Measurements from ENCODE around the gene SLC12A5.

DNA sequence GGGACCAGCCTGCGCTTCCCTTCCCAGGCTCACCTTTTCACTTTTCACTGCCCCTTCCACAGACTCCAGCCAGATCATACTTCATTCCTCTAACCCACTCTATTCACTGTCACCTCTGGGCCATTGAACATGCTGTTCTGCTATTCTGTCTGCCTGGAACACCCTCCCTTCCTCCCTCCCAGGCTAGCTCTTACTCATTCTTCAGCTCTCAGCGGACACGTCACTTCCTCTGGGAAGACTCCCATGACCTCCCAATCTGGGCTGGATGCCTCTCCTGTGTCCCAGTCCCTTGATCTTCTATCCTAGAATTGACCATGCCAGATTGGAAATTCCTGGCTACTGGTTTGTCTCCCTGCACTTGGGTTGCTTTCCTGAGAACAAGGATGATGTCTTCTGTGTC lies 5.0 kb downstream of the SLC12A5 start:
- TF ChIP-seq EZH2phosphoT487 (IDR thresholded peaks at IDR 0.05; ENCODE audit: low read length) (no peak), CTCF (IDR thresholded peaks at IDR 0.05; ENCODE audit: low read length) (no peak)
